Measurements from ENCODE around the gene PLOD3.
"Not testable (repeated sequence)": the region's sequence is repeated elsewhere in the genome, so short reads cannot be mapped to it uniquely, and the experiment has no call there.

Gene PLOD3, protein sequence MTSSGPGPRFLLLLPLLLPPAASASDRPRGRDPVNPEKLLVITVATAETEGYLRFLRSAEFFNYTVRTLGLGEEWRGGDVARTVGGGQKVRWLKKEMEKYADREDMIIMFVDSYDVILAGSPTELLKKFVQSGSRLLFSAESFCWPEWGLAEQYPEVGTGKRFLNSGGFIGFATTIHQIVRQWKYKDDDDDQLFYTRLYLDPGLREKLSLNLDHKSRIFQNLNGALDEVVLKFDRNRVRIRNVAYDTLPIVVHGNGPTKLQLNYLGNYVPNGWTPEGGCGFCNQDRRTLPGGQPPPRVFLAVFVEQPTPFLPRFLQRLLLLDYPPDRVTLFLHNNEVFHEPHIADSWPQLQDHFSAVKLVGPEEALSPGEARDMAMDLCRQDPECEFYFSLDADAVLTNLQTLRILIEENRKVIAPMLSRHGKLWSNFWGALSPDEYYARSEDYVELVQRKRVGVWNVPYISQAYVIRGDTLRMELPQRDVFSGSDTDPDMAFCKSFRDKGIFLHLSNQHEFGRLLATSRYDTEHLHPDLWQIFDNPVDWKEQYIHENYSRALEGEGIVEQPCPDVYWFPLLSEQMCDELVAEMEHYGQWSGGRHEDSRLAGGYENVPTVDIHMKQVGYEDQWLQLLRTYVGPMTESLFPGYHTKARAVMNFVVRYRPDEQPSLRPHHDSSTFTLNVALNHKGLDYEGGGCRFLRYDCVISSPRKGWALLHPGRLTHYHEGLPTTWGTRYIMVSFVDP

DNA sequence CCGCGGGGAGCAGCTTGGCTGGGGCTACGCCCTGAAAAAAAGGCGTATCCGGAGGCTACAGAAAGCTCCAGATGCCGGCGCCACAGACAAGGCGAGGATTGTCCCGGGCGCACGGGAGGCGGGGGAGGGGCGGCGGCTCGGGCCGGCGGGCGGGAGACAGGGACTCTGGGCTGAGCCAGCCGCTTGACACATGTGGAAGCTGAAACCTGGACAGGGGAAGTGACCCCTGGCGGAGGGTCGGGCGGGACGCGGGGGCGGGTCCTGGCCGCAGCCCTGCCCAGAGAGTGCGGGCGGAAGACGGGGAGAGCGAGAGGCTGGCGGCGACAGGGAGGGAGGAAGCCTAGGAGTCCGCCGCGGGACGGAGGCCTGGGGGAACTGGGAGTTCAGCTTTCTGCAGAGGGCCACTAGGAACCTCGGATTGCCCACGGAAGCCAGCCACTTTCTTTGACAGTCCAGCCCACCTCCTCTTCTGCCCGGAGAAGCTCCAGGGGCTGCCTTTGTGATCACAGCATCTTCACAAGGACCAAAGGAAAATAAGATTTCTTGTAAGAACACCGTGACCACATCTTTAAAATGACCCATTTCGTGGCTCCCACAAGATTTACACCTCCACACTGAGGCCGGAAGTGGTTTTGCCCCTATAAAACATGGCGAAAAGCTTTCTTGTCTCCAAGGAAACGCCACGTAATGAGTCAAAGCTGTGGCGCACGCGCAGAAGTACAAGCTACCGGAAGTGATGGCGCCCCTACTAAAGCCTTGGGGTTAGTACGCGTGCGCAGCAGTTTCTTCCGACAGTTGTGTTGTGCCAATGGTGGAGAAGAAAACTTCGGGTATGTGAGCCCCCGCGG is at the start of gene PLOD3, which contains the start of gene ZNHIT1:
PLOD3 (minus strand) TSS at position 194 of the 848 bp plus-strand sequence. CDS start 307 bp downstream, outside the sequence.
ZNHIT1 (plus strand) TSS at position 778 of the 848 bp plus-strand sequence; CDS start at position 809, 31 bp downstream.
- Histone ChIP-seq H3K4me1 (ENCODE audit: control insufficient read depth in 5 of 5, insufficient read depth in 5 of 5, low read length in 5 of 5) (peaks cover 6 to 47% (median 41%) of the 10 kb centered on the region in 5 donors), H3K27me3 (ENCODE audit: control insufficient read depth in 5 of 5, insufficient read depth in 4 of 5, low read length in 5 of 5) (no peaks in the 10 kb centered on the region), H3K27ac (ENCODE audit: low read depth, low read length) (peak within 1 kb of the TSS; percentile 96), H3K36me3 (ENCODE audit: control insufficient read depth in 5 of 5, insufficient read depth in 5 of 5, low read length in 5 of 5) (peaks cover 0 to 26% (median 18%) of the 10 kb centered on the region in 5 donors), H3K4me3 (ENCODE audit: low read depth in 1 of 5, low read length in 5 of 5) (peak within 1 kb of the TSS; percentile 76 to 97 (median 84)), H3K9me3 (ENCODE audit: control insufficient read depth in 5 of 5, low read length in 5 of 5) (no peaks in the 10 kb centered on the region), H3K9ac (ENCODE audit: low read length in 5 of 5) (peak within 1 kb of the TSS; percentile 56 to 94 (median 87))

DNA sequence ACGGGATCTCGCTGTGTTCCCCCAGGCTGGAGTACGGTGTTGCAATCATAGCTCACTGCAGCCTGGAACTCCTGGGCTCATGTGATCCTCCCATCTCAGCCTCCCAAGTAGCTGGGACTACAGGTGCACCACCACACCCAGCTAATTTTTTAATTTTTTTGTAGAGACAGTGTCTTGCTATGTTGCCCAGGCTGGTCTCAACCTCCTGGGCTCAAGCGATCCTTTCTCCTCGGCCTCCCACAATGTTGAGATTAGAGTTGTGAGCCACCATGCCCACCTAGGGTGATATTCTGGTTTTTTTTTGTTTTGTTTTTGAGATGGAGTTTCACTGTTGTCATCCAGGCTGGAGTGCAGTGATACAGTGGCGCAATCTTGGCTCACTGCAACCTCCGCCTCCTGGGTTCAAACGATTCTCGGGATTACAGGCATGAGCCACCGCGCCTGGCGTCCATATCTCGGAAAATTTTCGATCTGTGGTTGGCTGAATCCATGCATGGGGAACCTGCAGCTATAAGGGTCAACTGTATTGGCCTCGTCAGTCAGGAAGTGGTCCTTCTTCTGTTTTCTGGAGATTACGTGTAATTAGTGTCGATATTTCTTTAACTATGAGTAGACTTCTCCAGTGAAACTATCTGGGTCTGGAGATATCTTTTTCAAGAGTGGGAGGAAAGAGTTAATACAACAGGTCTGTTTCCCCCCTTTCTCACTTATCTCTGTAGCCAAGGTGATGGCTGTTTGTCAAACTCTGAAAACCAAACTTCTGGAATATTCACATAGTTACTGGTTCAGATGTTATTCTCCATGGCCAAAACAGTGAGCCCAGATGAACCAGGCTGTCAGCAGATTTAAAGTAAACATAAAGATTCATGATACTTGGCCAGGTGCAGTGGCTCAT is 48.5 kb upstream of the PLOD3 start:
- Histone ChIP-seq H3K27me3 (ENCODE audit: control insufficient read depth in 5 of 5, insufficient read depth in 4 of 5, low read length in 5 of 5) (peaks cover 0 to 5% (median 0%) of the 10 kb centered on the region in 5 donors), H3K4me3 (ENCODE audit: low read depth in 1 of 5, low read length in 5 of 5) (no peak overlapping the region), H3K4me1 (ENCODE audit: control insufficient read depth in 5 of 5, insufficient read depth in 5 of 5, low read length in 5 of 5) (no peaks in the 10 kb centered on the region), H3K27ac (ENCODE audit: low read depth, low read length) (no peak overlapping the region), H3K9ac (ENCODE audit: low read length in 5 of 5) (no peak overlapping the region), H3K9me3 (ENCODE audit: control insufficient read depth in 5 of 5, low read length in 5 of 5) (no peaks in the 10 kb centered on the region), H3K36me3 (ENCODE audit: control insufficient read depth in 5 of 5, insufficient read depth in 5 of 5, low read length in 5 of 5) (no peaks in the 10 kb centered on the region)

DNA sequence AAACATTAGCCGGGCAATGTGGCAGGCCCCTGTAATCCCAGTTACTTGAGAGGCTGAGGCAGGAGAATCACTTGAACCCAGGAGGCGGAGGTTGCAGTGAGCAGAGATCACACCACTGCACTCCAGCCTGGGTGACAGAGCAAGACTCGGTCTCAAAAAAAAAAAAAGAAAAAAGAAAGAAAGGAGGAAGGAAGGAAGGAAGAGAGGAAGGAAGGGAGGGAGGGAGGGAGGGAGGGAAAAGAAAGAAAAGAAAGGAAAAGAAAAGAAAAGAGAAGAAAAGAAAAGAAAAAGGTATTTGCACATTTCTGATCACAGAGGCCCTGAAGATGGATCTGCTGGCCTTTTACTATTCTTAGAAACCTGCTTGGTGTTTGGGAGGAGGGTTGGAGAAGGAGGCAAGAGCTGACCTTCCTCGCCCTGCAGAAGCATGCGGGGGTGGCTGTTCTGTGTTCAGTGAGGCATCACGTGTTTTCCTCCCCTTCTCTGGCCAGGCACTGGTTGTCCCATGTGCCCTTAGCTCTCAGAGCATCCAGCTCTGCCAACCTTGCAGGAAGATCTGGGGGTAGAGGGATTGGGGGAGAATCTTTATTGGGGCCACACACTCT is 46.8 kb upstream of the PLOD3 start:
- not testable (repeated sequence) for H3K9me3 ChIP-seq (ENCODE audit: control insufficient read depth in 5 of 5, low read length in 5 of 5); H3K9ac ChIP-seq (ENCODE audit: low read length in 5 of 5); H3K36me3 ChIP-seq (ENCODE audit: control insufficient read depth in 5 of 5, insufficient read depth in 5 of 5, low read length in 5 of 5); H3K4me1 ChIP-seq (ENCODE audit: control insufficient read depth in 5 of 5, insufficient read depth in 5 of 5, low read length in 5 of 5); H3K27me3 ChIP-seq (ENCODE audit: control insufficient read depth in 5 of 5, insufficient read depth in 4 of 5, low read length in 5 of 5); H3K4me3 ChIP-seq (ENCODE audit: low read depth in 1 of 5, low read length in 5 of 5); H3K27ac ChIP-seq (ENCODE audit: low read depth, low read length)

DNA sequence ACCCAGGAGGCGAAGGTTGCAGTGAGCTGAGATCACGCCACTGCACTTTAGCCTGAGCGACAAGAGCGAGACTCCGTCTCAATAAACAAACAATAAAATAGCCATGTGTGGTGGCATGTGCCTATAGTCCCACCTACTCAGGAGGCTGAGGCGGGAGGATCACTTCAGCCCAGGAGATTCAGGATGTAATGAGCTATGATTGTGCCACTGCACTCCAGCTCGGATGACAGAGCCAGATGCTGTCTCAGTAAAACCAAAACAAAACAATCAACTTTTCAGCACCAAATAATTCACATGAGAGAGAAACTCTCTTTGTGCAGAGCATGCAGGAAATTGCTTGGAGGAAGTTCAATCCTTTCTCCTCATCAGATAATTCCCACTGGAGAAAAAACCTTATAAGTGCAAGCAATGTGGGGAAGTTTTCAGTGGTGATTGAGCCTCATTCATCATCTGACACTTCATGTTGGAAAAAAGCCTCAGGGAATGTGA is 40.9 kb upstream of the PLOD3 start:
- H3K27ac ChIP-seq (ENCODE audit: low read depth, low read length) = no peak overlapping the region
- H3K9me3 ChIP-seq (ENCODE audit: control insufficient read depth in 5 of 5, low read length in 5 of 5) = no peaks in the 10 kb centered on the region
- H3K9ac ChIP-seq (ENCODE audit: low read length in 5 of 5) = no peak overlapping the region
- H3K4me3 ChIP-seq (ENCODE audit: low read depth in 1 of 5, low read length in 5 of 5) = no peak overlapping the region
- H3K4me1 ChIP-seq (ENCODE audit: control insufficient read depth in 5 of 5, insufficient read depth in 5 of 5, low read length in 5 of 5) = no peaks in the 10 kb centered on the region
- H3K36me3 ChIP-seq (ENCODE audit: control insufficient read depth in 5 of 5, insufficient read depth in 5 of 5, low read length in 5 of 5) = no peaks in the 10 kb centered on the region
- H3K27me3 ChIP-seq (ENCODE audit: control insufficient read depth in 5 of 5, insufficient read depth in 4 of 5, low read length in 5 of 5) = peaks cover 0 to 2% (median 0%) of the 10 kb centered on the region in 5 donors

DNA sequence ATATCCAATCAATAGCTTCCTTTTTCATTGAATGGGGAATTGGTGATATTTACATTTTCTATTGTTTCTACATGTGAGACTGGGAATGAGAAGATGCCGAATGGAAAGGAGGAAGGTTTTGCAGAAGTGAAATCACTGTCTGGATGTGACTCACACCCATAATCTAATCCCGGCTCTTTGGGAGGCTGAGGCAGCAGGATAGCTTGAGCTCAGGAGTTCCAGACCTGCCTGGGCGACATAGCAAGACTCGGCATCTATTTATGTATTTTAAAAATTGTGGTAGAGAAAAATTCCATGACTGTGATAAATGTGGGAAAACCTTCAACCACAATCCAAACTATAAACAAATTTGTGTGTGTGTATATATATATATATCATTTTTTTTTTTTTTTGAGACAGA is 38.4 kb upstream of the PLOD3 start:
- Histone ChIP-seq H3K4me3 (ENCODE audit: low read depth in 1 of 5, low read length in 5 of 5) (no peak overlapping the region), H3K27ac (ENCODE audit: low read depth, low read length) (no peak overlapping the region), H3K4me1 (ENCODE audit: control insufficient read depth in 5 of 5, insufficient read depth in 5 of 5, low read length in 5 of 5) (peaks cover 1 to 19% (median 12%) of the 10 kb centered on the region in 5 donors), H3K36me3 (ENCODE audit: control insufficient read depth in 5 of 5, insufficient read depth in 5 of 5, low read length in 5 of 5) (no peaks in the 10 kb centered on the region), H3K9me3 (ENCODE audit: control insufficient read depth in 5 of 5, low read length in 5 of 5) (no peaks in the 10 kb centered on the region), H3K27me3 (ENCODE audit: control insufficient read depth in 5 of 5, insufficient read depth in 4 of 5, low read length in 5 of 5) (peaks cover 0 to 2% (median 0%) of the 10 kb centered on the region in 5 donors), H3K9ac (ENCODE audit: low read length in 5 of 5) (no peak overlapping the region)

DNA sequence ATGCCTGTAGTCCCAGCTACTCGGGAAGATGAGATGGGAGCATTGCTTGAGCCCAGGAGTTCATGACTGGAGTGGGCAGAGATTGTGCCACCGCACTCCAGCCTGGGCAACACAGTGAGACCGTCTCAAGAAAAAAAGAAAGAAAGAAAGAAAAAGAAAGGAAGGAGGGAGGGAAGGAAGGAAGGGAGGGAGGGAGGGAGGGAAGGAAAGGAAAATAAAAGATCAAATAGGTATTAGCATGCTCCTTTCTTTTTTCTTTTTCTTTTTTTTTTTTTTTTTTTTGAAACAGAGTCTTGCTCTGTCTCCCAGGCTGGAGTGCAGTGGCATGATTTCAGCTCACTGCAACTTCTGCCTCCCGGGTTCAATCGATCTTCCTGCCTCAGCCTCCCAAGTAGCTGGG is 35.8 kb upstream of the PLOD3 start:
- Histone ChIP-seq H3K36me3 (ENCODE audit: control insufficient read depth in 5 of 5, insufficient read depth in 5 of 5, low read length in 5 of 5) (peaks cover 0 to 14% (median 0%) of the 10 kb centered on the region in 5 donors), H3K4me1 (ENCODE audit: control insufficient read depth in 5 of 5, insufficient read depth in 5 of 5, low read length in 5 of 5) (peaks cover 1 to 25% (median 18%) of the 10 kb centered on the region in 5 donors)
- H3K9ac ChIP-seq (ENCODE audit: low read length in 5 of 5); H3K4me3 ChIP-seq (ENCODE audit: low read depth in 1 of 5, low read length in 5 of 5); H3K9me3 ChIP-seq (ENCODE audit: control insufficient read depth in 5 of 5, low read length in 5 of 5); H3K27me3 ChIP-seq (ENCODE audit: control insufficient read depth in 5 of 5, insufficient read depth in 4 of 5, low read length in 5 of 5); H3K27ac ChIP-seq (ENCODE audit: low read depth, low read length): not testable (repeated sequence)

DNA sequence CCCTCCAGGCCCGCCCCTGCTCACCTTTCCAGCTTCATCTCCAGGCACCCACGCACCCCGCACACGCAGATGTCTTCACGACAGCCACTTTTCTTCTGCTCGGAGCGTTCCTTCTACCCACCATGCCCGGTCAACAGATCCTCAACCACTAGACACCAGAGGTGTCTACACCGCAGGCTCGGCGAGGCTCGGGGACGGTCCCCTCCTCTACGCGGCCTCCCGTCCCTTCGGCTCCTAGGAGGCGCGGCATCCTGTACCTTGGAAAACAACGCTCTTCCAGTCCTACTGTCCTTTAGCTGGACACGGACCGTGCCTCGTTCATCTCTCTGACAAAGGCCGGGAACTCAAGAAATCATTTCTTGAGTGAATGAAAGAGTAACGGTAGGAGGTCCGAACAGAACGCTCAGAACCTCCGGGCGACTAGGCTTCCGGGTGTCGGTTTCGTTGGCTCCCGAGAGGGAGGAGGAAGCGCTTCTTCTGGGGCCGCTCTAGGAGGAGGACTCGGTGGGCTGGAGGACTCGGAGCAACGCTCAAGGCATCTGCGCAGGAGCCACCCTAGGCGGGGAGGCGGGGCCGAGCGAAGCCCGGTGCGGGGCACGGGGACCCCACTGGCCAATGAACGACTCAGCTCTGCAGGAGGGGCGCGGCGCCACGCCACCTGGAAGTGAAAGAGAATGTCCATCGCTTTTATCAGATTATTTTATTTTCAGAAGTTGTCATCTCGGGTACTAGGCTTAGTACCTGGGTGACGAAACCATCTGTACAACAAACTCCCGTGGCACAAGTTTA is 34.7 kb upstream of the PLOD3 start:
- Histone ChIP-seq H3K9ac (ENCODE audit: low read length in 5 of 5) (peak overlapping the region; percentile 94 to 99 (median 95)), H3K4me1 (ENCODE audit: control insufficient read depth in 5 of 5, insufficient read depth in 5 of 5, low read length in 5 of 5) (peaks cover 1 to 25% (median 18%) of the 10 kb centered on the region in 5 donors), H3K27ac (ENCODE audit: low read depth, low read length) (peak overlapping the region; percentile 80), H3K36me3 (ENCODE audit: control insufficient read depth in 5 of 5, insufficient read depth in 5 of 5, low read length in 5 of 5) (peaks cover 0 to 18% (median 3%) of the 10 kb centered on the region in 5 donors), H3K4me3 (ENCODE audit: low read depth in 1 of 5, low read length in 5 of 5) (peak overlapping the region; percentile 90 to 99 (median 97)), H3K27me3 (ENCODE audit: control insufficient read depth in 5 of 5, insufficient read depth in 4 of 5, low read length in 5 of 5) (peaks cover 0 to 2% (median 0%) of the 10 kb centered on the region in 5 donors), H3K9me3 (ENCODE audit: control insufficient read depth in 5 of 5, low read length in 5 of 5) (no peaks in the 10 kb centered on the region)

DNA sequence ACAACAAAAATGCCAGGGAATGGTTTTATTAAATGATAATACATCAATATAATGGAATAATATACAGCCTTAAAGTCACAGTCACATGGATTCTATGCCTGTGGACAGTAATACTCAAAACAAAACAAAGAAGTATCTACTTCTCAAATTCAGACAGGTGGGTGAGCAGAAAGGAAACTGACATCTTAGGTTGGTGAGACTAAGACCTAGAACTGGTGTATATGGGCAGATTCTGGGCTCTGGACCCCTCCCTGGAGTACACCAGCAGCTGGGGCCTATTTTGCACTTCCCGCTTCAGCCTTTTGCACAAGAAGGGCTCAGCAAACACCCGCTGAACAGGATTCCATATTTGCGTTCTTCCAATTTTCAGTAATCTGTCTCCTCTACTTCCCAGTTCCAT is 32.9 kb upstream of the PLOD3 start:
- Histone ChIP-seq H3K9ac (ENCODE audit: low read length in 5 of 5) (peak overlapping the region in 3 of 5 donors; percentile 30 to 46 (median 35)), H3K4me3 (ENCODE audit: low read depth in 1 of 5, low read length in 5 of 5) (no peak overlapping the region), H3K36me3 (ENCODE audit: control insufficient read depth in 5 of 5, insufficient read depth in 5 of 5, low read length in 5 of 5) (peaks cover 0 to 18% (median 3%) of the 10 kb centered on the region in 5 donors), H3K4me1 (ENCODE audit: control insufficient read depth in 5 of 5, insufficient read depth in 5 of 5, low read length in 5 of 5) (peaks cover 3 to 31% (median 25%) of the 10 kb centered on the region in 5 donors), H3K9me3 (ENCODE audit: control insufficient read depth in 5 of 5, low read length in 5 of 5) (no peaks in the 10 kb centered on the region), H3K27me3 (ENCODE audit: control insufficient read depth in 5 of 5, insufficient read depth in 4 of 5, low read length in 5 of 5) (no peaks in the 10 kb centered on the region), H3K27ac (ENCODE audit: low read depth, low read length) (no peak overlapping the region)

Measured in subcutaneous abdominal adipose tissue (tissue), 5 donors.